Measurements from ENCODE around the gene PLPP1. TPM values are rescaled to one million over a fixed set of nuclear protein-coding genes. Genes with fewer than 3 reads are reported as not detected.

PLPP1 gene
- total and polyA plus RNA-seq, 2 of the 13 experiments (the other 11 are each of a cell fraction or from before 2014, with no cell fraction given) = 7.3 to 12.1 TPM

- TF ChIP-seq YEATS2 (CRISPR knock-in tag; IDR thresholded peaks at IDR 0.05; ENCODE audit: borderline replicate concordance) (no peak), ZNF687 (CRISPR knock-in tag; IDR thresholded peaks at IDR 0.05) (no peak)
Observed at GRCh38 chr5:55509097-55509496, 25.7 kb downstream of the PLPP1 start (continued).

GRCh38 chr5:55507574-55507973 is 27.2 kb downstream of the PLPP1 start:
- Histone ChIP-seq H3K27me3 (ENCODE audit: control insufficient read depth in 1 of 2, insufficient read depth in 2 of 2, low read length in 2 of 2) (no peaks in the 10 kb centered on the region), H2AFZ (ENCODE audit: low read length) (no peak overlapping the region), H3K4me2 (ENCODE audit: low read depth, low read length) (no peak overlapping the region), H3K9ac (ENCODE audit: insufficient read depth, low read depth, low read length) (no peak overlapping the region), H3K4me1 (ENCODE audit: insufficient read depth, low read length) (no peaks in the 10 kb centered on the region), H4K20me1 (ENCODE audit: insufficient read depth, low read length) (no peaks in the 10 kb centered on the region; the same call in 1 of the 2 replicates), H3K79me2 (ENCODE audit: insufficient read depth, low read length) (no peaks in the 10 kb centered on the region), H3K4me3 (replicated peaks in 1 of 3; ENCODE audit: insufficient read depth in 1 of 3, low read depth in 2 of 3, low read length in 3 of 3) (no peak overlapping the region), H3K27ac (ENCODE audit: extremely low read length, insufficient read depth, low read length) (no peak overlapping the region), H3K9me3 (ENCODE audit: low read length) (no peaks in the 10 kb centered on the region), H3K36me3 (replicated peaks in 1 of 2; ENCODE audit: control insufficient read depth in 1 of 2, insufficient read depth in 2 of 2, low read length in 2 of 2) (no peaks in the 10 kb centered on the region)
- 92% methylated on average over 2 of the region's 2 CpGs for WGBS (ENCODE audit: low lambda C conversion rate)
- BruUV-seq (replicated peaks) = no TSS peak
- CTCF ChIA-PET (ENCODE audit: low intra/inter-chr PET ratio, low total read pairs) = no interaction called here
- POLR2A ChIA-PET = no interaction called here
- no peak for TF ChIP-seq ZNF580 (CRISPR knock-in tag; IDR thresholded peaks at IDR 0.05; ENCODE audit: borderline replicate concordance, low read depth)
- TF ChIP-seq CBX2 (IDR thresholded peaks at IDR 0.05; ENCODE audit: low read depth, low read length) = no peak
- TF ChIP-seq CBX2 (CRISPR knock-in tag; IDR thresholded peaks at IDR 0.05; ENCODE audit: low read depth) = no peak
- no peak for TF ChIP-seq TFDP2 (CRISPR knock-in tag; IDR thresholded peaks at IDR 0.05)
- TF ChIP-seq JDP2 (CRISPR knock-in tag; IDR thresholded peaks at IDR 0.05; ENCODE audit: borderline replicate concordance) = no peak
- TF ChIP-seq ISX (CRISPR knock-in tag; conservative IDR thresholded peaks at IDR 0.05) = no peak
- no peak for TF ChIP-seq HIC2 (CRISPR knock-in tag; IDR thresholded peaks at IDR 0.05; ENCODE audit: low read depth)
- TF ChIP-seq ZNF460 (CRISPR knock-in tag; IDR thresholded peaks at IDR 0.05; ENCODE audit: borderline replicate concordance) = no peak
- TF ChIP-seq ZNF782 (CRISPR knock-in tag; IDR thresholded peaks at IDR 0.05; ENCODE audit: borderline replicate concordance) = no peak
- in situ Hi-C loops (cut with HindIII; ENCODE audit: extremely low pct_ligation_motif_present, low pct_unique_long_range_greater_than_20kb) (no loop called here), intact Hi-C loops (cut with micrococcal nuclease; ENCODE audit: unreplicated experiment) (no loop called here)
- FAIRE-seq = no peak
- DNase-seq (ENCODE audit: low spot score) = no peak
- ATAC-seq = no peak

Measured in HepG2 (cell line).